ENCODE data around the gene TMEM132D.

- TF ChIP-seq CTCF (IDR thresholded peaks at IDR 0.05; ENCODE audit: insufficient read depth, low read length, poor library complexity, severe bottlenecking): no peak
- no peak for TF ChIP-seq EZH2phosphoT487 (conservative IDR thresholded peaks at IDR 0.05; ENCODE audit: low read length)
Measured at GRCh38 chr12:129246630-129247029, 657.2 kb downstream of the TMEM132D start.

All from SU-DHL-6 (cell line).